ENCODE results near the gene ERC2. TPM values are rescaled to one million over a fixed set of nuclear protein-coding genes. Genes with fewer than 3 reads are reported as not detected.

The ERC2 gene
- total RNA-seq, 1 donor from 2014 or later: 0.65 TPM

- Mint-ChIP-seq H3K9me3 (ENCODE audit: low read depth) (no peaks in the 10 kb centered on the region), H3K27me3 (ENCODE audit: low read depth) (peaks cover 2% of the 10 kb centered on the region), H3K36me3 (ENCODE audit: low read depth) (peaks cover 1% of the 10 kb centered on the region), H3K27ac (ENCODE audit: unreplicated experiment) (peak overlapping the region; percentile 60), H3K4me1 (ENCODE audit: low read depth) (peaks cover 17% of the 10 kb centered on the region), H3K4me3 (ENCODE audit: unreplicated experiment) (no peak overlapping the region)
- no peak for DNase-seq (ENCODE audit: low spot score)
- TF ChIP-seq CTCF (IDR thresholded peaks at IDR 0.05): no peak
Measured at GRCh38 chr3:55692957-55693558, 775.2 kb downstream of the ERC2 start.

GRCh38 chr3:55692295-55692956, 775.8 kb downstream of the ERC2 start:
- Mint-ChIP-seq H3K27ac (ENCODE audit: unreplicated experiment) (peak overlapping the region; percentile 29), H3K27me3 (ENCODE audit: low read depth) (peaks cover 2% of the 10 kb centered on the region), H3K4me1 (ENCODE audit: low read depth) (peaks cover 17% of the 10 kb centered on the region), H3K9me3 (ENCODE audit: low read depth) (no peaks in the 10 kb centered on the region), H3K4me3 (ENCODE audit: unreplicated experiment) (no peak overlapping the region), H3K36me3 (ENCODE audit: low read depth) (peaks cover 1% of the 10 kb centered on the region)
- no peak for DNase-seq (ENCODE audit: low spot score)
- TF ChIP-seq CTCF (IDR thresholded peaks at IDR 0.05): no peak

- H3K36me3 Mint-ChIP-seq (ENCODE audit: low read depth): peaks cover 1% of the 10 kb centered on the region
- peaks cover 24% of the 10 kb centered on the region for H3K4me1 Mint-ChIP-seq (ENCODE audit: low read depth)
- H3K9me3 Mint-ChIP-seq (ENCODE audit: low read depth): no peaks in the 10 kb centered on the region
- no peak for TF ChIP-seq CTCF (IDR thresholded peaks at IDR 0.05)
- no peak overlapping the region for H3K4me3 Mint-ChIP-seq (ENCODE audit: unreplicated experiment)
- DNase-seq (ENCODE audit: low spot score): no peak
- H3K27ac Mint-ChIP-seq (ENCODE audit: unreplicated experiment): no peak overlapping the region
- peaks cover 2% of the 10 kb centered on the region for H3K27me3 Mint-ChIP-seq (ENCODE audit: low read depth)
Measured at GRCh38 chr3:55691141-55691540, 777.1 kb downstream of the ERC2 start.

- Mint-ChIP-seq H3K9me3 (ENCODE audit: low read depth) (no peaks in the 10 kb centered on the region), H3K27me3 (ENCODE audit: low read depth) (peaks cover 2% of the 10 kb centered on the region), H3K36me3 (ENCODE audit: low read depth) (peaks cover 1% of the 10 kb centered on the region)
Measured at GRCh38 chr3:55690726-55691125, 777.5 kb downstream of the ERC2 start.

GRCh38 chr3:55690177-55690576, 778.1 kb downstream of the ERC2 start:
- no peak overlapping the region for H3K27ac Mint-ChIP-seq (ENCODE audit: unreplicated experiment)
- peaks cover 2% of the 10 kb centered on the region for H3K27me3 Mint-ChIP-seq (ENCODE audit: low read depth)
- H3K36me3 Mint-ChIP-seq (ENCODE audit: low read depth): peaks cover 1% of the 10 kb centered on the region
- H3K4me1 Mint-ChIP-seq (ENCODE audit: low read depth): peaks cover 21% of the 10 kb centered on the region
- no peaks in the 10 kb centered on the region for H3K9me3 Mint-ChIP-seq (ENCODE audit: low read depth)
- no peak for TF ChIP-seq CTCF (IDR thresholded peaks at IDR 0.05)
- no peak for DNase-seq (ENCODE audit: low spot score)
- H3K4me3 Mint-ChIP-seq (ENCODE audit: unreplicated experiment): no peak overlapping the region

More at GRCh38 chr3:55690726-55691125, 777.5 kb downstream of the ERC2 start:
- Mint-ChIP-seq H3K4me3 (ENCODE audit: unreplicated experiment) (no peak overlapping the region), H3K4me1 (ENCODE audit: low read depth) (peaks cover 24% of the 10 kb centered on the region), H3K27ac (ENCODE audit: unreplicated experiment) (no peak overlapping the region)
- no peak for TF ChIP-seq CTCF (IDR thresholded peaks at IDR 0.05)
- no peak for DNase-seq (ENCODE audit: low spot score)

All from chondrocyte (in vitro differentiated cells).